Hepatocyte (in vitro differentiated cells): ENCODE results near the gene DYSF. TPM values are rescaled to one million over a fixed set of nuclear protein-coding genes. Genes with fewer than 3 reads are reported as not detected.

ENCODE experiments used
- DNase-seq: peaks from one replicate; pipeline ENCODE4 v3.0.0-alpha.2; 2016; ENCODE audit warnings: low spot score
- H2AFZ ChIP-seq: fragments of 200-600 bp; sonication (generic); 2 replicates; pipeline ENCODE4 v1.6.0; 2016; ENCODE audit warnings: antibody characterized with exemption, mild to moderate bottlenecking
- H3K27ac ChIP-seq: fragments of 200-600 bp; sonication (generic); 2 replicates; pipeline ENCODE4 v1.5.1; 2016; ENCODE audit warnings: mild to moderate bottlenecking
- H3K27me3 ChIP-seq: fragments of 200-600 bp; sonication (generic); 2 replicates; pipeline ENCODE4 v1.6.1; 2016
- H3K36me3 ChIP-seq: fragments of 200-600 bp; sonication (generic); replicated peaks from 2 replicates; pipeline ENCODE4 v1.5.1; 2016; ENCODE audit warnings: low read depth; ENCODE audit not compliant: insufficient read depth
- H3K4me1 ChIP-seq: fragments of 200-600 bp; sonication (generic); 2 replicates; pipeline ENCODE4 v1.5.1; 2016; ENCODE audit warnings: mild to moderate bottlenecking, moderate library complexity; ENCODE audit not compliant: insufficient read depth
- H3K4me2 ChIP-seq: fragments of 200-600 bp; sonication (generic); 2 replicates; pipeline ENCODE4 v1.6.0; 2016
- H3K4me3 ChIP-seq: fragments of 200-600 bp; sonication (generic); 2 replicates; pipeline ENCODE4 v1.5.1; 2016; ENCODE audit warnings: mild to moderate bottlenecking
- H3K79me2 ChIP-seq: fragments of 200-600 bp; sonication (generic); 2 replicates; pipeline ENCODE4 v1.6.0; 2017; ENCODE audit warnings: mild to moderate bottlenecking
- H3K9me2 ChIP-seq: fragments of 200-600 bp; sonication (generic); replicated peaks from 2 replicates; pipeline ENCODE4 v1.6.0; 2017; ENCODE audit warnings: mild to moderate bottlenecking; ENCODE audit not compliant: insufficient read depth
- H3K9me3 ChIP-seq: fragments of 200-600 bp; sonication (generic); 2 replicates; pipeline ENCODE4 v1.5.1; 2016; ENCODE audit warnings: low read depth, mild to moderate bottlenecking
- H4K20me1 ChIP-seq: fragments of 200-600 bp; sonication (generic); 2 replicates; pipeline ENCODE4 v1.6.0; 2016; ENCODE audit warnings: mild to moderate bottlenecking; ENCODE audit not compliant: insufficient read depth, poor library complexity, severe bottlenecking
- EZH2 ChIP-seq: fragments of 200-600 bp; sonication (generic); IDR thresholded peaks from 2 replicates; pipeline ENCODE4 v1.6.1; 2016; ENCODE audit warnings: antibody characterized with exemption, mild to moderate bottlenecking, borderline replicate concordance
- EZH2phosphoT487 ChIP-seq: fragments of 200-600 bp; sonication (generic); IDR thresholded peaks from one replicate; pipeline ENCODE4 v1.6.1; 2018; ENCODE audit warnings: antibody characterized with exemption, mild to moderate bottlenecking, low read depth, moderate library complexity; ENCODE audit not compliant: unreplicated experiment, severe bottlenecking
- WGBS: methylation state at CpG from one replicate; pipeline ENCODE4 v1.1.6; 2016; ENCODE audit warnings: low lambda C conversion rate; ENCODE audit errors: missing lambda C conversion rate; 5-methylcytosine and 5-hydroxymethylcytosine counted together
- polyA plus RNA-seq: library from polyadenylated mRNA; unstranded; fragments of >200 nt; fragmentation: Nextera tagmentation; extraction: Ambion mirVana; gene quantifications from 2 replicates; pipeline ENCODE4 v1.2.1, GENCODE V29; 2016
- total RNA-seq: library from RNA; depleted of rRNA; stranded (reverse); fragments of >200 nt; gene quantifications from 2 replicates; pipeline ENCODE4 v1.2.3, GENCODE V29; 2014
- TF ChIP-seq, protein P1 (sequence below): fragments of 200-600 bp; sonication (generic); IDR thresholded peaks from 2 replicates; pipeline ENCODE4 v1.5.1; 2016; ENCODE audit warnings: antibody characterized with exemption, mild to moderate bottlenecking; ENCODE audit not compliant: poor library complexity

The DYSF gene
- total and polyA plus RNA-seq, 2 experiments from 2014 or later: 0.25 to 0.90 TPM

DNA sequence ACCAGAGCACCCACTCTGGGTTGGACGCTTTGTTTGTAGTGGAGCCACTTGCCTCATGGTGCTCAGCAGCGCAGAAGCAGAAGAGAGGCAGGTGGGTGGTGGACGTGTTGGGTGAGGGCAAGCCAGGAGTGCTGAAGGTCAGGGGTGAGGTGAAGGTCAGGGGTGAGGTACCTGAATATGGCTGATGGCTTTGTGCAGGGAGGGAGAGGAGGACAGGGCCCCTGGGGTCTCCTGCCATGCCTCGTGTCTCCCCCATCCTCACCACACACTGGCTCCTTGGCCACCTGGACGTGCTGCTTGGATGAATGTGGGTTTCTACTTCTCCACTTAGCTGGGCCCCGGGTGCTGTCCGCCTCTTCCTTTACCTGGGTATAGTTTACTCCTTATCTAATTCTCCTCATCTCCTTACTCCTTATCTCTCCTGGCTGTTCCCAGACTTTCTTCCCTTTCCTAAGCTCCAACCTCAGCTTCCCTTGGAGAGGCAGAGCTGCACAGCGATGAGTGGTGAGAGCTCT is 68.1 kb downstream of the DYSF start:
- no peak for TF ChIP-seq EZH2phosphoT487
- no peak for TF ChIP-seq EZH2
- TF ChIP-seq, protein P1, sequence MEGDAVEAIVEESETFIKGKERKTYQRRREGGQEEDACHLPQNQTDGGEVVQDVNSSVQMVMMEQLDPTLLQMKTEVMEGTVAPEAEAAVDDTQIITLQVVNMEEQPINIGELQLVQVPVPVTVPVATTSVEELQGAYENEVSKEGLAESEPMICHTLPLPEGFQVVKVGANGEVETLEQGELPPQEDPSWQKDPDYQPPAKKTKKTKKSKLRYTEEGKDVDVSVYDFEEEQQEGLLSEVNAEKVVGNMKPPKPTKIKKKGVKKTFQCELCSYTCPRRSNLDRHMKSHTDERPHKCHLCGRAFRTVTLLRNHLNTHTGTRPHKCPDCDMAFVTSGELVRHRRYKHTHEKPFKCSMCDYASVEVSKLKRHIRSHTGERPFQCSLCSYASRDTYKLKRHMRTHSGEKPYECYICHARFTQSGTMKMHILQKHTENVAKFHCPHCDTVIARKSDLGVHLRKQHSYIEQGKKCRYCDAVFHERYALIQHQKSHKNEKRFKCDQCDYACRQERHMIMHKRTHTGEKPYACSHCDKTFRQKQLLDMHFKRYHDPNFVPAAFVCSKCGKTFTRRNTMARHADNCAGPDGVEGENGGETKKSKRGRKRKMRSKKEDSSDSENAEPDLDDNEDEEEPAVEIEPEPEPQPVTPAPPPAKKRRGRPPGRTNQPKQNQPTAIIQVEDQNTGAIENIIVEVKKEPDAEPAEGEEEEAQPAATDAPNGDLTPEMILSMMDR: no peak
- no peaks in the 10 kb centered on the region for H3K79me2 ChIP-seq
- no peak overlapping the region for H2AFZ ChIP-seq
- H3K4me2 ChIP-seq: no peak overlapping the region
- H3K4me3 ChIP-seq: no peak overlapping the region
- H3K27ac ChIP-seq: no peak overlapping the region
- no peaks in the 10 kb centered on the region for H3K36me3 ChIP-seq
- no peaks in the 10 kb centered on the region for H4K20me1 ChIP-seq
- no peak for DNase-seq
- no peaks in the 10 kb centered on the region for H3K9me2 ChIP-seq
- no peaks in the 10 kb centered on the region for H3K27me3 ChIP-seq
- WGBS: 87% methylated on average over 7 of the region's 8 CpGs
- no peaks in the 10 kb centered on the region for H3K4me1 ChIP-seq
- no peaks in the 10 kb centered on the region for H3K9me3 ChIP-seq

DNA sequence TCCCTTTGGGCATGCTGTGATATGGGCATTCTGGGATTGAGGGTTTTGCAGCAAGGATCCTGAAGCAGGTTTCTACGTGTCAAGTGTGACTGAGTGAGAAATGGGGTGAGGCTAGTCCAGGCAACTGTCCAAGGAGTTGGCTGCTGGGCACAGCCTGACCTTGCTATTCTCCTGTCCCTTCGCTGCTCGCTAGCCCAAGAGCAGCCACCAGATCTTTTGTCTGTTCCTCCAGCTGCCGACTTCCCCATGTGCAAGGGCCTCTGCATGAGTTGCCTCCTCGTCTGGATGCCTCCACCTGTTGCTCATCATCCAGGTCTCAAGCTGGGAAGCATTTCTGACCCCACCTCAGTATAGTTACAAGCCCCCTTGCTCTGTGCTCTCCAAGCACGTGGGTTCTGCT is 71.1 kb downstream of the DYSF start:
- no peaks in the 10 kb centered on the region for H3K4me1 ChIP-seq
- H3K4me2 ChIP-seq: no peak overlapping the region
- no peak overlapping the region for H3K4me3 ChIP-seq
- H3K79me2 ChIP-seq: no peaks in the 10 kb centered on the region
- 95% methylated on average over 6 of the region's 6 CpGs for WGBS
- no peaks in the 10 kb centered on the region for H3K9me3 ChIP-seq
- peaks cover 4% of the 10 kb centered on the region for H3K27me3 ChIP-seq
- H2AFZ ChIP-seq: no peak overlapping the region
- H3K9me2 ChIP-seq: no peaks in the 10 kb centered on the region
- DNase-seq: no peak
- H3K27ac ChIP-seq: no peak overlapping the region
- TF ChIP-seq, protein P1: no peak
- TF ChIP-seq EZH2phosphoT487 (no peak), EZH2 (no peak)
- no peaks in the 10 kb centered on the region for H3K36me3 ChIP-seq
- no peaks in the 10 kb centered on the region for H4K20me1 ChIP-seq

DNA sequence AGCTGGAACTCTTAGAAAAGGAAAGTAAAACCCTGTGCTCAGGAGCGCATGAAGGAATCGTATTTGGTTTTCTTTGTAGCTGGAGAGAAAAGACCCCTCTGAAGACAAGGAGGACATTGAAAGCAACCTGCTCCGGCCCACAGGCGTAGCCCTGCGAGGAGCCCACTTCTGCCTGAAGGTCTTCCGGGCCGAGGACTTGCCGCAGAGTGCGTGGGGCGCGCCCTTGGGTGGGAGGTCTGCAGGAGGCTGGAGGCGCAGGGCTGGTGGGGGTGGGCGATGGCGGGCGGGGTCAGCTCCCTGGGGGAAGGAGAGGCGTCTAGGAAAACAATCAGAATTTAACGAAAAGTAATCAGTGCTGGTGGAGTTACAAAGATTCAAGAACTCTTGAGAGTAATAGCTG is 72.8 kb downstream of the DYSF start:
- no peak for DNase-seq
- no peaks in the 10 kb centered on the region for H3K36me3 ChIP-seq
- H4K20me1 ChIP-seq: no peaks in the 10 kb centered on the region
- H3K9me3 ChIP-seq: no peaks in the 10 kb centered on the region
- peaks cover 4% of the 10 kb centered on the region for H3K27me3 ChIP-seq
- no peaks in the 10 kb centered on the region for H3K4me1 ChIP-seq
- no peak overlapping the region for H3K4me2 ChIP-seq
- H3K27ac ChIP-seq: no peak overlapping the region
- no peak for TF ChIP-seq EZH2
- no peak for TF ChIP-seq EZH2phosphoT487
- TF ChIP-seq, protein P1: no peak
- 92% methylated on average over 14 of the region's 17 CpGs for WGBS
- no peaks in the 10 kb centered on the region for H3K79me2 ChIP-seq
- no peak overlapping the region for H2AFZ ChIP-seq
- H3K4me3 ChIP-seq: no peak overlapping the region
- no peaks in the 10 kb centered on the region for H3K9me2 ChIP-seq

DNA sequence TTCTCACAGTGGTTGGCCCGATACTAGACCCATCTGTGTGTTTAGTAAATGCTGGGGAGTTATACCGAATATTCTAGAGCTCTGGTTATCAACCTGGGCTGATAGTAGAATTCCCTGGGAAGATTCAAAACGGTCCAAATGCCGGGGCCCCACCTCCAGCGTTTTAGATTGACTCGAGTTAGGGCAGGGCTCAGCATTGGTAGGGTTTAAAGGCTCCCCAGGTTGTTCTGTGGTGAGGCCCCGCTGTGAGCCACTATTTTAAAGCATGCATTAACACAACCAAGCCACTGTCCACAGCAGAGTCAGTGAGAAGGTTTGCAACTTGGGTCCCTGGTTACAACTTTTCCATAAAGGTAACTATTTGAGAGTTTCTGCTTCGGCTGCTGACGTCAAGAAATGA is 73.6 kb downstream of the DYSF start:
- H2AFZ ChIP-seq: no peak overlapping the region
- DNase-seq: no peak

More for the DNA sequence above, 73.6 kb downstream of the DYSF start:
- no peaks in the 10 kb centered on the region for H3K9me2 ChIP-seq
- peaks cover 4% of the 10 kb centered on the region for H3K27me3 ChIP-seq
- no peak for TF ChIP-seq EZH2
- TF ChIP-seq, protein P1: no peak
- TF ChIP-seq EZH2phosphoT487: no peak
- no peaks in the 10 kb centered on the region for H3K36me3 ChIP-seq
- no peaks in the 10 kb centered on the region for H4K20me1 ChIP-seq
- 83% methylated on average over 9 of the region's 9 CpGs for WGBS
- no peaks in the 10 kb centered on the region for H3K79me2 ChIP-seq
- no peak overlapping the region for H3K4me2 ChIP-seq
- H3K9me3 ChIP-seq: no peaks in the 10 kb centered on the region
- no peaks in the 10 kb centered on the region for H3K4me1 ChIP-seq
- H3K27ac ChIP-seq: no peak overlapping the region
- H3K4me3 ChIP-seq: no peak overlapping the region
